ENCODE data around the gene PRSS53.
"Not testable (repeated sequence)": the region's sequence is repeated elsewhere in the genome, so short reads cannot be mapped to it uniquely, and the experiment has no call there.

Gene PRSS53

DNA sequence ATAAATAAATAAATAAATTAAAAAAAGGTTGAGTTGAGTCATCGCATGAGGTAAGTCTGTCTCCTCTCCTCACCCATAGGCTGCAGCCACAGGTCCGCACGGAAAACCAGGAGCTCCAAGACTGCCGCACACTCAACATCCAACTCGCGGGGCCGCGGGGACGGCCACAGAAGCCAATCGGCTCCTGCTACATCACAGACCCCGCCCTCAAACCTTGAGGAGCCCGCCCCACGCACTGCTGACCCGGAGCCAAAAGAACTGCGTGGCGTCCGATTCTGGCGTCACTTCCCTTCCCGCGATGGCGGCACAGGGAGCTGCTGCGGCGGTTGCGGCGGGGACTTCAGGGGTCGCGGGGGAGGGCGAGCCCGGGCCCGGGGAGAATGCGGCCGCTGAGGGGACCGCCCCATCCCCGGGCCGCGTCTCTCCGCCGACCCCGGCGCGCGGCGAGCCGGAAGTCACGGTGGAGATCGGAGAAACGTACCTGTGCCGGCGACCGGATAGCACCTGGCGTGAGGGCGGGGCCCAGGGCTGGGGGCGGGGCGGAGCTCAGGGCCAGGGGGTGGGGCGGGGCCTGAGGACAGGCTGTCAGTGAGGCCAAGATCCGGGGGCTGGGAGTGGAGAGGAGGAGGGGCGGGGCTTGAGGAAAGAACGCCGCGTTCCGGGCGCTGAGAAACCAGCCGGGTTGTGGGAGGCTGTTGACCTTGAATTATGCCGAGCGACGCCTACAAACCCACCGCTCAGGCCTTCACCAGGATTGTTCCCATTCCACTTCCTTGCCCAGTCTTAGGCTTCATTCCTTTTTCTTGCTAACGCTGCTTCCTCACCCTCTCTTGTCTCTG, 28.9 kb upstream of the PRSS53 start, which contains the start of gene KAT8:
Gene KAT8 (plus strand): TSS at position 281 of the 839 bp plus-strand sequence. CDS start 18 bp downstream, at position 299.
- DNase-seq (ENCODE audit: low read depth) = peak; percentile 93

- DNase-seq (ENCODE audit: low read depth) = no peak
Measured at GRCh38 chr16:31114468-31114867, 25.7 kb upstream of the PRSS53 start.

DNA sequence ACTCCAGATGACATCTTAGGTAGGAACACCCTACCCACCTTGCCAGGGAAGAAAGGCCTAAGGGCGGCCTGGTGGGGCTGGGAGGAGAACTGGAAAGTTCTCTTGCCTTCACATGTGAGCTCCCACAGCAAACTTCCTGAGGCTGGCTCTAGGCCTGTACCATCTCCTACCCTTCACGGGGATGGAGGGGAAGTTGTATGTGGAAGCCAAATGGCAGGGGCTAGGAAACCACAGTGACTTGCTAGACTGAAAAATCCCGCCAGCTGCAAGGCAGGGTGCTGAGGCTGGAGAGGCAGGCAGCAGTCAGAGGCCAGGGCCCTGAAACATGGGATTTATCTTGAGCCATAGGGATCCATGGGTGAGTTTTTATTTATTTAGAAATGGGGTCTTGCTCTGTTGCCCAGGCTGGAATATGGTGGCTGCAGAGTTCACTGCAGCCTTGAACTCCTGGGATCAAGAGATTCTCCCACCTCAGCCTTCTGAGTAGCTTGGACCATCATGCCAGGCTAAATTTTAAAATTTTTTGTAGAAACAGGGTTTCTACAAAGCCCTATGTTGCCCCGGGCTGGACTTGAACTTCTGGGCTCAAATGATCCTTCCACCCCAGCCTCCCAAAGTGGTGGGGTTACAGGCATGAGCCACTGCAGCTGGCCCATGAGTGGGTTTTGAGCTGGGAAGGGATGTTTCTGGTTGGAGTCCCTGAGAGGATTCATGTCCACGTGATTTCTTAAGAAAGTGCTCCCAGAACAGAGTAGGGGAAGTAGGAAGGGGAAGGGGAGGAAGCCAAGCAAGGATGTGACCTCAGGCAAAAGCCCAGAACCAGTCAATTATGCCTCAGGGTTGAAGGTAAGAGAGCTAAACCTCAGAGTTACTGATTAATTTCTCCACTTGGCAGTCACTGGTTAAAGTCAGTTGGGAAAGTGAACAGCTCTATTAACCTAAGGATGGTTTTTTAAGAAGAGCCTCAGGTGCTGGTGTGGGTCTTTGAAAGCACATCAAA, 24.7 kb upstream of the PRSS53 start:
- no peak for DNase-seq (ENCODE audit: low read depth)

DNA sequence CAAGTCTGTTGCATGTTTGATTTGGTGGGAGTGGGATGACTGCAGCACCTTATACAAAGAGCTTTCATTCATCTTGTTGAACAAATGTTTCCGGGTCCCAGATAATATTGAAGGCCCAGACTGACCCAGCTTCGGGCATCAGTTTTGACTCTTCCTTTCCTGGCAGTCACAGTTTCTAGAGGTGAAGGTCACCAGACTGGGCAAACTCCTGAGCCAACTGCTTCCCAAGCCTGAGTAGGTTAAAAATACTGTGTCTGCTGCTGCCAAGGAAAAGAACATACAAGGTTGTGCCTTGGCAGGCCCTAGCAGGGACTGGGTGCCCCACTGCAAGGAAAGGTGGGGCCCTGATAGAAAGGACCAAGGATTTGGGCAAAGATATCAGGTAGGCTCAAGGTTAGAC, 24.0 kb upstream of the PRSS53 start:
- no peak for DNase-seq (ENCODE audit: low read depth)

DNA sequence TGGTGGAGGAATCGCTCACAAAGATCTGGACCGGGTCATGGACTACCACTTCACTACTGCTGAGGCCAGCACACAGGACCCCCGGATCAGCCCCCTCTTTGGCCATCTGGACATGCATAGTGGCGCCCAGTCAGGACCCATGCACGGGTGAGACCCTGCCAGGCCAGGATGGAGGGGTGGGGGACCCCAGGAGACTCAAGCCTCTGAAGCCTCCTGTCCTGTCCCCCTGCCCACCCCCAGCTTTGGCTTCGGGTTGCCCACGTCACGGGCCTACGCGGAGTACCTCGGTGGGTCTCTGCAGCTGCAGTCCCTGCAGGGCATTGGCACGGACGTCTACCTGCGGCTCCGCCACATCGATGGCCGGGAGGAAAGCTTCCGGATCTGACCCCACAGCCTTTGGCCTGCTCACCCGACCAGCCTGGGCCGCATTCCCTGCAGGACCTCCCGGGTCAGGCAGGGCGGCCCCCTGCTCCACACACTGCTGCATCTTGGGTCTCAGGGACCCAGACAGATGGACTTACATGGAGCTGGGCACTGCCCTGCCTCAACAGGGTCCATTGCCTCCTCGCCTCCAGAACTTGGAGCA, 23.2 kb upstream of the PRSS53 start:
- DNase-seq (ENCODE audit: low read depth) = no peak

DNA sequence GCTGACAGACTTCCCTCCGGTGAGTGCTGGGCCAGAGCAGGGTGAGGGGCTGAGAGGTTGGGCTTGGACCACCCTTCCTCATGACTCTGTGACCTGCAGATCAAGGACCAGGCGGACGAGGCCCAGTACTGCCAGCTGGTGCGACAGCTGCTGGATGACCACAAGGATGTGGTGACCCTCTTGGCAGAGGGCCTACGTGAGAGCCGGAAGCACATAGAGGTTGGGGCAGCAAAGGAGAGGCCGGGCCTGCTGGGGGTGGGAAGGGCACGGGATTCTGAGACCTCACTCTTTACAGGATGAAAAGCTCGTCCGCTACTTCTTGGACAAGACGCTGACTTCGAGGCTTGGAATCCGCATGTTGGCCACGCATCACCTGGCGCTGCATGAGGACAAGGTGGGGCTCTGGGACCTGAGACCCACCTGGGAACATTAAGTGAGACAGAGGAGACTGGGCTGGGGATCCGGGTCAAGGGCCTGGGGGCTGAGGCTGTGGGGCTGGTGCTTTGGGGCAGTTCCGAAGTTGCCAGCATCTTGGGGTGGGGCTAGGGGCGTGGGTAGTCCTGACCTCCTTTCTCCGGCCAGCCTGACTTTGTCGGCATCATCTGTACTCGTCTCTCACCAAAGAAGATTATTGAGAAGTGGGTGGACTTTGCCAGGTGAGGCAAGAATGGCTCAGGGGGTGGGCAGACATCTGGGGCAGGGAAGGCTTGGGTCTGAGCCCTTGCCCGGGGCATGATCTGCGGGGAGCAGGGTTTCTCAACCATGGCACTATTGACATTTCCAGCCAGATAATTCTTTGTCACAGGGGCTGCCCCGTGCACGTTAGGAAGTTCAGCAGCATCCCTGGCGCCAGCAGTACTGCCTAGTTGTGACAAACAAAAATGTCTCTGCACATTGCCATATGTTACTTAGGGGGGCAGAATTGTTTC, 21.6 kb upstream of the PRSS53 start:
- no peak for DNase-seq (ENCODE audit: low read depth)

- no peak for DNase-seq (ENCODE audit: low read depth)
Measured at GRCh38 chr16:31109622-31110021, 20.9 kb upstream of the PRSS53 start.

- no peak for DNase-seq (ENCODE audit: low read depth)
Measured at GRCh38 chr16:31108794-31109558, 20.2 kb upstream of the PRSS53 start.

DNA sequence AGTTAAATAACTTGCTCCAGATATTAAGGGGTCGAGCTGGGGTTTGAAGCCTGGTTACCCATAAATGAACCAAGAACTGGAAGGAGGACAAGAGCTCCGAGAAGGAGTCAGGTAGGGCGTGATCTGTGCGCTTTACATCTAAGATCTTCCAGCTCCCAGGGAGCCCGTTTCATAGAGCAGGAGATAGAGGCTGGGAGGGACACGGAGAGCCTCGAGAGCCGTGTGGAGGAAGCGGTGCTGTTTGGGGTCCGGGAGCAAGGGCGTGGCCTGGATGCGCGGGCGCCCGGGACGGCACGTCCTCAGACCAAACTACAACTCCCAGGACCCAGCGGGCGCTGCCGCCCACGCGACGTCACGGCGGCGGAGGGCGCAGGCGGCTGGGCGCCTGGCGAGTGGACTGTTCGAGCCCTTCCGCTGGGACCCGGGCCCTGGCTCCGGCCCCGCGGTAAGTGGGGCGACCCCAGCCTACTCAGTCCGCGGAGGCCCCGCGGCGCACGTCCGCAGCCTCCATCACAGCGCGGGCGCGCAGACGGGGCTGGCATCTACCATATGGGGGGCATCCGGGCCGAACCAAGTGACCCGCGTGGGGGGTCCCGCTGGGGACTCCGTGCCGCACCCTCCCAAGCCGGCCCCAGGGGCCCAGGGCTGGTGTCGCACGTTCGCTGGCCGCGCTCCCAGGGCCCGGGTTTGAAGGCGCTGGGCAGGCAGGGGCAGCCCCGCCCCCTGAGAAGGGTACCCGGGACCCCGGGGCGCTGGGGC, 19.5 kb upstream of the PRSS53 start, which contains the start of gene BCKDK:
Gene BCKDK (plus strand): TSS at position 352 of the 759 bp plus-strand sequence. CDS start 838 bp downstream, outside the sequence.
- peak; percentile 47 for DNase-seq (ENCODE audit: low read depth)

DNA sequence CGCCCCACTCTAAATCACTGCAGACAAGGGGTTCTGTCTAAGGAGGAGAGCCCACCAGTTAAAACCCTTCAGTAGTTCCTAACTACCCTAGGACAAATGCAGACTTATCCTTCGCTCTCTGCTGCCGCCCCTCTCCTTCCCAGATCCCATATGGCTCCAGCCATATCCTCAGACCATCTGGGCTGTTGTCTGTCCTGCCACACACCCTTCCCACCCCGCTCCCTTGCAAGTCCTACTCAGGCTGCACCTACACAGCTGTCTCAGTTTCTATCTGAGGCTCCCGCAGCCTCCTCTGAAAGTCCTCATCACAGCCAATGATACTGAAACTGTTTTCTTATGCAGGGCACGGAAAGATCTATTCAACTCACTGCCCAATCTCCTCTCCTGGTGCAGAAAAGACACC, 18.7 kb upstream of the PRSS53 start:
- DNase-seq (ENCODE audit: low read depth) = no peak

DNA sequence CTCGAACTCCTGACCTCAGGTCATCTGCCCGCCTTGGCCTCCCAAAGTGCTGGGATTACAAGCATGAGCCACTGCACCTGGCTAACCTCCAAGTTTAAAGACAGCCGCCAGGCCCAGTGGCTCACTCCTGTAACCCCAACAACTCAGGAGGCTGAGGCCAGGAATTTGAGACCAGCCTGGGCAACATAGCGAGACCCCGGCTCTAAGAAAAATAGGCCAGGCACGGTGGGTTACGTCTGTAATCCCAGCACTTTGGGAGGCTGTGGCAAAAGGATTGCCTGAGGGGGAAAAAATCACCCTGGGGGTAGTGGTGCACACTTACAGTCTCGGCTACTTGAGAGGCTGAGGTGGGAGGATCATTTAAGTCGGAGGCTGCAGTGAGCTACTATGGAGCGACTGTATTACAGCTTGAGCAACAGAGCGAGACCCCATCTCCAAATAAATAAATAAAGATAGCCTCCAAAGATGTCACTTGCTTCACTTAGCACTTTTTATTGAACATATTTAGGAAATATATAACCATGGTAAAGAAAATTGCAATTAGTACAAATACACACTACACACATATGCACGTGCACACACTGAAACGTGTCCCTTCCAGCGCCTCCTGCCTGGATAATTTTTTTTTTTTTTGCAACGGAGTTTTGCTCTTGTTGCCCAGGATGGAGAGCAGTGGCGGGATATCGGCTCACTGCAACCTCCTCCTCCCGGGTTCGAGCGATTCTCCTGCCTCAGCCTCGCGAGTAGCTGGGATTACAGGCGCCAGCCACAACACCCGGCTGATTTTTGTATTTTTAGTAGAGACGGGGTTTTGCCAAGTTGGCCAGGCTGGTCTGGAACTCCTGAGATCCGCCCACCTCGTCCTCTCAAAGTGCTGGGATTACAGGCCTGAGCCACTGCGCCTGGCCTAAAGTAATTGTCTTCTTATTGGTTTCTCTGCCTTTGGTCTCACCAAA, 18.0 kb upstream of the PRSS53 start:
- no peak for DNase-seq (ENCODE audit: low read depth)

GRCh38 chr16:31105677-31106213, 17.0 kb upstream of the PRSS53 start:
- DNase-seq (ENCODE audit: low read depth) = peak; percentile 77

GRCh38 chr16:31100876-31101641, 12.3 kb upstream of the PRSS53 start:
- not testable (repeated sequence) for DNase-seq (ENCODE audit: low read depth)

DNA sequence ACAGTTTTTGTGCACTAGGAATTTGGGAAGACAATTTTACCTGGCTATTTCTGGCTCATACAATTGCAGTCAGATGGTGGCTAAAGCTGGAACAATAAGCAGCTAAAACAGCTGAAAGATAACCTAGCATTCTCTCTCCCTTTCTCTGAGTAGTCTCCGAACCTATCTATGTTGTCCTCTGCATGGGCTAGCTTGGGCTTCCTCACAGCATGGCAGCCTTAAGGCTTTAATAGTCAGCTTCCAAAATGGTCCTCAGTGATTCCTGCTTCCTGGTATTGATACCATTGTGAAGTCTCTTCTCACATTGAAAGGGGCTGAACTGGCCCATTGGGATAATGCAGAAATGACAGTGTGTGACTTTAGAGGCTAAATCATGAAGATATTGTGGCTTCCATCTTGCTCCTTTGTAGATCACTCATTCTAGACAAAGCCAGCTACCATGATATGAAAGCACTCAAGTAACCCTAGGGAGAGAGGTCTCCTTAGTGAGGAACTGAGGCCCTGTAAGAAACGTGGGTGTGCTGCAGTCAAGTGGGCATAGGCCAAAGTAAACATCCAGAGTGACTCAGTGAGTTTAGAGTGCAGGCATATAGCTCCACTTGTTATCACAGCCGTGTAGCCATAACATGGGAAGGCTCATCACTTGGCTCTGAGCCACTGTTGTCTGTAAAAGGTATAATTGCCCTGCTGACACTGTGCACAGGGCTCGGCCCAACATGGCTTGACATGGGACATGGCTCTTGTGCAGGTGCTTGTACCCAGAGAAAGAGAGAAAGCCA, 11.3 kb upstream of the PRSS53 start:
- DNase-seq (ENCODE audit: low read depth) = no peak

DNA sequence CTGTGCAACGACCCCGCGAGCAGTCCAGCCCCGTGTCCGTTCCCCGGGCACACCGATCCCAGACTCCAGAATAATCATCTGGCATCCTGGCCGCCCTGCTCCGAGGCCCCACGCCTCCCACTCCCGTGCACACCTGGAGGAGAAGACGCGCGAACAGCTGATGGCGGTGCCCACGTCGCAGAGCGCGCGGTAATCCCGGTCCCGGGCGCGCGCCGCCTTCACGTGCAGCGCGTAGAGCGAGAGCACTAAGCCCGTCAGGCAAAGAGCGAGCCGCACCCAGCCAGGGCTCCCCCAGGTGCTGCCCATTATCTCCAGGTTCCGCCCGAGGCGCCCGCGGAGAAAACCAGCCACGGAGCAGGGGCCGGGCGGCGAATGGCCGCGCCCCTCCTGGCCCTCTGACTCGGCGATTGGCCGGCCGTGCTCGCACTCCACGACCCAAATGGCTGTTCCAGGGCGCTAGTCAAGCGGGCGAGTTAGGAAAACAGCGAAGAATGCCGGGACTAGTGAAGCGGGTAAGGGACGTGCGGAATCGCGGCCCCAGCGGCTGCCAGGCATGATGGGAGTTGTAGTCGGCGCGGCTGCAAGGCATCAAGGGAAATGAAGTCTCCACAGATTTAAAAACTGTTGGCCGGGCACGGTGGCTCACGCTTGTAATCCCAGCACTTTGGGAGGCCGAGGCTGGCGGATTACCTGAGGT, 5.8 kb upstream of the PRSS53 start, which contains the start of gene VKORC1:
Gene VKORC1 (minus strand): TSS at position 374 of the 697 bp plus-strand sequence. CDS start 68 bp downstream, at position 306.
- DNase-seq (ENCODE audit: low read depth) = peak; percentile 71

DNA sequence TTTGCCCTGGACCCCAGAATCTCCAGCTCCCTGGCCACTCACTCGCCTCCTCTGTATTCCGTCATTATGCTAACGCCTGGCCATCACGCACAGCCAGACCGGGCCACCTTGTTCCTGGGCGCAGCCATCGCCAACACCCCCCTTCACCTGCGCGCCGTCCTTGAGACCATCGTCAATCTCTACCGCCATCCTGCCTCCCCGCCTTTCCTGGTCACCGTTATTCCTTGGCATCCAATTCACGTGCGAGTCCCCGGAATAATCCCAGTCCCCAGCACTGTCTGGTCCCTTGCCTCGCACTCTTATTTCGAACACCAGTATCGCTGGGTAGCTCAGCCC, 5.3 kb upstream of the PRSS53 start:
- DNase-seq (ENCODE audit: low read depth) = no peak
